ENCODE data around the gene TMEM129.

GRCh38 chr4:1744552-1744951 is 23.4 kb upstream of the TMEM129 start:
- TF ChIP-seq CTCF (IDR thresholded peaks at IDR 0.05) (no peak), POLR2AphosphoS5 (IDR thresholded peaks at IDR 0.05) (no peak), POLR2A (IDR thresholded peaks at IDR 0.05) (no peak)
